ENCODE results near the gene JUNB.

The JUNB gene

DNA sequence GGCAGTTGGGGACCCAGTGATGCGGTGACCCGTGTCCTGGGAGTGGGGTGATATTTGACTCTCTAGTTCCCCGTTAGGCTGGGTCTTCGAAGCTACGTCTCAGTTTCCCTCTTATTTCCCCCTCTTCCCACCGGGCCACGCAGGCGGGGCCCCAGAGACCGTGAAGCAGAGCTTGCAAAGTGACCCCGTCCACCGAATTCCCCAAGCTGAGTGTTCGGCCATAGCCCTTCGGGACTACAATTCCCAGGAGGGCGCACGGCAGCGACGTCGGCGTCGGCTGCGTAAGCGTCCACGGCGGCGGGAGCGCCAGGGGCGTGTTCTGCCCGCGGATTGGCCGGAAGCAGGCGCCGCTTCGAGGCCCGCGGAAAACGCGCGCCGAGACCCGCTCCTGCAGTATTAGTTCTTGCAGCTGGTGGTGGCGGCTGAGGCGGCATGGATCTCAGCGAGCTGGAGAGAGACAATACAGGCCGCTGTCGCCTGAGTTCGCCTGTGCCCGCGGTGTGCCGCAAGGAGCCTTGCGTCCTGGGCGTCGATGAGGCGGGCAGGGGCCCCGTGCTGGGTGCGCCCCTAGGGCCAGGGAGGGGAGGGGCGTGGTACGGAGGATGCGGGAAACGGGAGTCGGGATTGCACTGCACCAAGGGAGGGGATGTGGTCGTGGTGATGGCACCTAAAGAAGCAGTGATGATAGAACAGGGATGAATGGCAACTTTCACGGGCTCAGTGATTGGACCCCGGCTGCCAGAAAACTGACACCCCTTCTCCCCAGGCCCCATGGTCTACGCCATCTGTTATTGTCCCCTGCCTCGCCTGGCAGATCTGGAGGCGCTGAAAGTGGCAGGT is 15.2 kb downstream of the JUNB start, which contains the start of gene RNASEH2A (continued):
- TF ChIP-seq ZSCAN16 (tag by site-specific recombination; IDR thresholded peaks at IDR 0.05) (0 out of 2 replicates have a peak, but pooled peaks have one; percentile 12), ZNF274 (IDR thresholded peaks at IDR 0.05; ENCODE audit: low read length) (no peak), ZNF274 (tag by site-specific recombination; IDR thresholded peaks at IDR 0.05; ENCODE audit: borderline replicate concordance) (no peak), ZNF19 (tag by site-specific recombination; IDR thresholded peaks at IDR 0.05; ENCODE audit: low read depth) (no peak), ZNF23 (tag by site-specific recombination; IDR thresholded peaks at IDR 0.05; ENCODE audit: borderline replicate concordance) (no peak), ZNF16 (tag by site-specific recombination; IDR thresholded peaks at IDR 0.05; ENCODE audit: low read depth) (no peak), SALL2 (tag by site-specific recombination; IDR thresholded peaks at IDR 0.05; ENCODE audit: borderline replicate concordance) (no peak), ZNF174 (tag by site-specific recombination; IDR thresholded peaks at IDR 0.05) (no peak), ZNF514 (tag by site-specific recombination; IDR thresholded peaks at IDR 0.05) (no peak), ZNF549 (tag by site-specific recombination; IDR thresholded peaks at IDR 0.05) (no peak), ZNF585B (tag by site-specific recombination; IDR thresholded peaks at IDR 0.05) (no peak), KLF1 (tag by site-specific recombination; IDR thresholded peaks at IDR 0.05) (peak; percentile 97), ZNF138 (tag by site-specific recombination; IDR thresholded peaks at IDR 0.05; ENCODE audit: borderline replicate concordance) (no peak), SP7 (tag by site-specific recombination; IDR thresholded peaks at IDR 0.05) (peak; percentile 85; the same call in 1 of the 2 replicates), ZNF658 (tag by site-specific recombination; IDR thresholded peaks at IDR 0.05) (no peak), ZNF184 (tag by site-specific recombination; IDR thresholded peaks at IDR 0.05) (no peak), ZNF426 (tag by site-specific recombination; IDR thresholded peaks at IDR 0.05) (no peak), KLF16 (tag by site-specific recombination; IDR thresholded peaks at IDR 0.05) (peak; percentile 93), ZNF416 (tag by site-specific recombination; IDR thresholded peaks at IDR 0.05) (0 out of 2 replicates have a peak, but pooled peaks have one; percentile 40), ZNF510 (tag by site-specific recombination; IDR thresholded peaks at IDR 0.05; ENCODE audit: insufficient replicate concordance) (no peak), ZFP69B (tag by site-specific recombination; IDR thresholded peaks at IDR 0.05) (0 out of 2 replicates have a peak, but pooled peaks have one; percentile 46), ZNF114 (tag by site-specific recombination; IDR thresholded peaks at IDR 0.05) (no peak), TCF7L2 (IDR thresholded peaks at IDR 0.05; ENCODE audit: borderline replicate concordance, low read depth, low read length) (no peak)
- TF ChIP-seq, protein P1, sequence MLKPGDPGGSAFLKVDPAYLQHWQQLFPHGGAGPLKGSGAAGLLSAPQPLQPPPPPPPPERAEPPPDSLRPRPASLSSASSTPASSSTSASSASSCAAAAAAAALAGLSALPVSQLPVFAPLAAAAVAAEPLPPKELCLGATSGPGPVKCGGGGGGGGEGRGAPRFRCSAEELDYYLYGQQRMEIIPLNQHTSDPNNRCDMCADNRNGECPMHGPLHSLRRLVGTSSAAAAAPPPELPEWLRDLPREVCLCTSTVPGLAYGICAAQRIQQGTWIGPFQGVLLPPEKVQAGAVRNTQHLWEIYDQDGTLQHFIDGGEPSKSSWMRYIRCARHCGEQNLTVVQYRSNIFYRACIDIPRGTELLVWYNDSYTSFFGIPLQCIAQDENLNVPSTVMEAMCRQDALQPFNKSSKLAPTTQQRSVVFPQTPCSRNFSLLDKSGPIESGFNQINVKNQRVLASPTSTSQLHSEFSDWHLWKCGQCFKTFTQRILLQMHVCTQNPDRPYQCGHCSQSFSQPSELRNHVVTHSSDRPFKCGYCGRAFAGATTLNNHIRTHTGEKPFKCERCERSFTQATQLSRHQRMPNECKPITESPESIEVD (tag by site-specific recombination; IDR thresholded peaks at IDR 0.05), result no peak
- TF ChIP-seq, protein P2, sequence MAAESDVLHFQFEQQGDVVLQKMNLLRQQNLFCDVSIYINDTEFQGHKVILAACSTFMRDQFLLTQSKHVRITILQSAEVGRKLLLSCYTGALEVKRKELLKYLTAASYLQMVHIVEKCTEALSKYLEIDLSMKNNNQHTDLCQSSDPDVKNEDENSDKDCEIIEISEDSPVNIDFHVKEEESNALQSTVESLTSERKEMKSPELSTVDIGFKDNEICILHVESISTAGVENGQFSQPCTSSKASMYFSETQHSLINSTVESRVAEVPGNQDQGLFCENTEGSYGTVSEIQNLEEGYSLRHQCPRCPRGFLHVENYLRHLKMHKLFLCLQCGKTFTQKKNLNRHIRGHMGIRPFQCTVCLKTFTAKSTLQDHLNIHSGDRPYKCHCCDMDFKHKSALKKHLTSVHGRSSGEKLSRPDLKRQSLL (tag by site-specific recombination; IDR thresholded peaks at IDR 0.05), result no peak
- TF ChIP-seq, protein P3, sequence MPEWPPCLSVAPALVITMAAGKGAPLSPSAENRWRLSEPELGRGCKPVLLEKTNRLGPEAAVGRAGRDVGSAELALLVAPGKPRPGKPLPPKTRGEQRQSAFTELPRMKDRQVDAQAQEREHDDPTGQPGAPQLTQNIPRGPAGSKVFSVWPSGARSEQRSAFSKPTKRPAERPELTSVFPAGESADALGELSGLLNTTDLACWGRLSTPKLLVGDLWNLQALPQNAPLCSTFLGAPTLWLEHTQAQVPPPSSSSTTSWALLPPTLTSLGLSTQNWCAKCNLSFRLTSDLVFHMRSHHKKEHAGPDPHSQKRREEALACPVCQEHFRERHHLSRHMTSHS (tag by site-specific recombination; IDR thresholded peaks at IDR 0.05), result no peak
- TF ChIP-seq, protein P4, sequence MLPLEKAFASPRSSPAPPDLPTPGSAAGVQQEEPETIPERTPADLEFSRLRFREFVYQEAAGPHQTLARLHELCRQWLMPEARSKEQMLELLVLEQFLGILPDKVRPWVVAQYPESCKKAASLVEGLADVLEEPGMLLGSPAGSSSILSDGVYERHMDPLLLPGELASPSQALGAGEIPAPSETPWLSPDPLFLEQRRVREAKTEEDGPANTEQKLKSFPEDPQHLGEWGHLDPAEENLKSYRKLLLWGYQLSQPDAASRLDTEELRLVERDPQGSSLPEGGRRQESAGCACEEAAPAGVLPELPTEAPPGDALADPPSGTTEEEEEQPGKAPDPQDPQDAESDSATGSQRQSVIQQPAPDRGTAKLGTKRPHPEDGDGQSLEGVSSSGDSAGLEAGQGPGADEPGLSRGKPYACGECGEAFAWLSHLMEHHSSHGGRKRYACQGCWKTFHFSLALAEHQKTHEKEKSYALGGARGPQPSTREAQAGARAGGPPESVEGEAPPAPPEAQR (tag by site-specific recombination; IDR thresholded peaks at IDR 0.05), result 0 out of 2 replicates have a peak, but pooled peaks have one; percentile 41
- TF ChIP-seq, protein P5, sequence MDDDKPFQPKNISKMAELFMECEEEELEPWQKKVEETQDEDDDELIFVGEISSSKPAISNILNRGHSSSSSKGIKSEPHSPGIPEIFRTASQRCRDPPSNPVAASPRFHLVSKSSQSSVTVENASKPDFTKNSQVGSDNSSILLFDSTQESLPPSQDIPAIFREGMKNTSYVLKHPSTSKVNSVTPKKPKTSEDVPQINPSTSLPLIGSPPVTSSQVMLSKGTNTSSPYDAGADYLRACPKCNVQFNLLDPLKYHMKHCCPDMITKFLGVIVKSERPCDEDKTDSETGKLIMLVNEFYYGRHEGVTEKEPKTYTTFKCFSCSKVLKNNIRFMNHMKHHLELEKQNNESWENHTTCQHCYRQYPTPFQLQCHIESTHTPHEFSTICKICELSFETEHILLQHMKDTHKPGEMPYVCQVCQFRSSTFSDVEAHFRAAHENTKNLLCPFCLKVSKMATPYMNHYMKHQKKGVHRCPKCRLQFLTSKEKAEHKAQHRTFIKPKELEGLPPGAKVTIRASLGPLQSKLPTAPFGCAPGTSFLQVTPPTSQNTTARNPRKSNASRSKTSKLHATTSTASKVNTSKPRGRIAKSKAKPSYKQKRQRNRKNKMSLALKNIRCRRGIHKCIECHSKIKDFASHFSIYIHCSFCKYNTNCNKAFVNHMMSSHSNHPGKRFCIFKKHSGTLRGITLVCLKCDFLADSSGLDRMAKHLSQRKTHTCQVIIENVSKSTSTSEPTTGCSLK (tag by site-specific recombination; IDR thresholded peaks at IDR 0.05), result no peak
- TF ChIP-seq, protein P6, sequence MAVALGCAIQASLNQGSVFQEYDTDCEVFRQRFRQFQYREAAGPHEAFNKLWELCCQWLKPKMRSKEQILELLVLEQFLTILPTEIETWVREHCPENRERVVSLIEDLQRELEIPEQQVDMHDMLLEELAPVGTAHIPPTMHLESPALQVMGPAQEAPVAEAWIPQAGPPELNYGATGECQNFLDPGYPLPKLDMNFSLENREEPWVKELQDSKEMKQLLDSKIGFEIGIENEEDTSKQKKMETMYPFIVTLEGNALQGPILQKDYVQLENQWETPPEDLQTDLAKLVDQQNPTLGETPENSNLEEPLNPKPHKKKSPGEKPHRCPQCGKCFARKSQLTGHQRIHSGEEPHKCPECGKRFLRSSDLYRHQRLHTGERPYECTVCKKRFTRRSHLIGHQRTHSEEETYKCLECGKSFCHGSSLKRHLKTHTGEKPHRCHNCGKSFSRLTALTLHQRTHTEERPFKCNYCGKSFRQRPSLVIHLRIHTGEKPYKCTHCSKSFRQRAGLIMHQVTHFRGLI (tag by site-specific recombination; IDR thresholded peaks at IDR 0.05), result no peak
- TF ChIP-seq, protein P7, sequence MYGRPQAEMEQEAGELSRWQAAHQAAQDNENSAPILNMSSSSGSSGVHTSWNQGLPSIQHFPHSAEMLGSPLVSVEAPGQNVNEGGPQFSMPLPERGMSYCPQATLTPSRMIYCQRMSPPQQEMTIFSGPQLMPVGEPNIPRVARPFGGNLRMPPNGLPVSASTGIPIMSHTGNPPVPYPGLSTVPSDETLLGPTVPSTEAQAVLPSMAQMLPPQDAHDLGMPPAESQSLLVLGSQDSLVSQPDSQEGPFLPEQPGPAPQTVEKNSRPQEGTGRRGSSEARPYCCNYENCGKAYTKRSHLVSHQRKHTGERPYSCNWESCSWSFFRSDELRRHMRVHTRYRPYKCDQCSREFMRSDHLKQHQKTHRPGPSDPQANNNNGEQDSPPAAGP (tag by site-specific recombination; IDR thresholded peaks at IDR 0.05), result peak; percentile 97

Data from HEK293 (cell line).